ENCODE results near the gene GPSM3. TPM values are rescaled to one million over a fixed set of nuclear protein-coding genes. Genes with fewer than 3 reads are reported as not detected.

Gene GPSM3
- total and polyA plus RNA-seq, 2 donors (not counting 3 experiments of a cell fraction or from before 2014, with no cell fraction given) = 19.5 to 21.6 TPM

DNA sequence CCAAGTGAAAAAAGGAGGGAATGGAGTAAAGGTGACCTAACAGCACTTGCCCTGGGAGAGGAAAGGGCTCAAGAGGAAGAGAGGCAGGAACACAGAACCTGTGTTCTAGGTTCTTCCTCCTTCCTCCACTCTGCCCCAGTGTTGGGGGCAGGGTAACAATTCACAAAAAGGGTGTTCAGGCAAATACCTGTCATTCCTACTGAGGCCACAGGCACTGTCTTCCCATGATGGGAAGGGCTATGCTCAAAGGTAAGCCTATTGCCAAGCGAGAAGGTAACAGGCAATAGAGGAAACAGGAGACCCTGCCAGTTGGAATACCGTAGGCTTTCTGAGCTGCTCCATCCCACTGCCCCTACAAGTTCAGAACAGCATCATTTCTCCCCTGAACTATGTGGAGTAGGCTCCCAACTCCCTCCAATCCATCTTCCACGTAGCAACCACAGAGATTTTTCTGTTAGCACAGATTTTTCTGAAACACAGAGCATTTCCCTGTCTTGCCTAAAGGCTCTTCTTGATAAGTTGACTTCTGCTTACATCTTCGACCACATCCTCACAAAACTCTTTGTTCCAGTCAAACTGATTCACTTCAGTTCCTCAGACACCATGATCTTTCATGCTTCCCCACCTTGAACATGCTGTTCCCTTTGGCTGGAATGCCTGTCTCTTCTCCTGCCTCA, 19.3 kb downstream of the GPSM3 start:
- no peaks in the 10 kb centered on the region for H3K27me3 ChIP-seq (ENCODE audit: control insufficient read depth in 2 of 2, insufficient read depth in 2 of 2, low read length in 2 of 2)
- no TSS peak for BruUV-seq (replicated peaks)
- H3K27ac ChIP-seq (ENCODE audit: insufficient read depth, low read depth, low read length) = no peak overlapping the region
- DNase-seq (ENCODE audit: low read depth, low spot score) (no peak), FAIRE-seq (no peak)
- H3K9me3 ChIP-seq (replicated peaks; ENCODE audit: control insufficient read depth, insufficient read depth, low read length) = no peaks in the 10 kb centered on the region
- H3K9me1 ChIP-seq (replicated peaks; ENCODE audit: control insufficient read depth, extremely low read depth, insufficient read depth, low read length) = no peaks in the 10 kb centered on the region
- no peak overlapping the region for H3K4me2 ChIP-seq (ENCODE audit: insufficient read depth, low read length)
- no peaks in the 10 kb centered on the region for H4K20me1 ChIP-seq (replicated peaks; ENCODE audit: control insufficient read depth, extremely low read depth, insufficient read depth, low read length)
- intact Hi-C loops (cut with micrococcal nuclease) (no loop called here), dilution Hi-C loops (cut with MboI; ENCODE audit: extremely low pct_ligation_motif_present, low sequenced_read_pairs) (no loop called here)
- no peak overlapping the region for H3K4me3 ChIP-seq (replicated peaks in 1 of 3; ENCODE audit: insufficient read depth in 1 of 3, low read depth in 1 of 3, low read length in 3 of 3)
- H3K36me3 ChIP-seq (ENCODE audit: control insufficient read depth in 2 of 2, extremely low read depth in 1 of 2, insufficient read depth in 2 of 2, low read length in 2 of 2) = peaks cover 0 to 14% of the 10 kb centered on the region in 2 experiments
- H3K9ac ChIP-seq (replicated peaks; ENCODE audit: extremely low read depth, insufficient read depth, low read length) = no peak overlapping the region
- peaks cover 22% of the 10 kb centered on the region for H3K4me1 ChIP-seq (ENCODE audit: control insufficient read depth, extremely low read depth, insufficient read depth, low read length)
- H3K79me2 ChIP-seq (ENCODE audit: control insufficient read depth, insufficient read depth, low read length) = peaks cover 15% of the 10 kb centered on the region
- ChIA-PET POLR2A (no interaction called here), CTCF (no interaction called here)
- H2AFZ ChIP-seq (ENCODE audit: low read depth, low read length) = no peak overlapping the region
- TF ChIP-seq POLR2AphosphoS5 (IDR thresholded peaks at IDR 0.05; ENCODE audit: insufficient read depth, low read depth, low read length) = no peak
- TF ChIP-seq FOS (IDR thresholded peaks at IDR 0.05; ENCODE audit: borderline replicate concordance, insufficient read depth, low read length) = no peak
- TF ChIP-seq POLR2A (IDR thresholded peaks at IDR 0.05; ENCODE audit: low read depth, low read length) = no peak
- TF ChIP-seq, protein P1, sequence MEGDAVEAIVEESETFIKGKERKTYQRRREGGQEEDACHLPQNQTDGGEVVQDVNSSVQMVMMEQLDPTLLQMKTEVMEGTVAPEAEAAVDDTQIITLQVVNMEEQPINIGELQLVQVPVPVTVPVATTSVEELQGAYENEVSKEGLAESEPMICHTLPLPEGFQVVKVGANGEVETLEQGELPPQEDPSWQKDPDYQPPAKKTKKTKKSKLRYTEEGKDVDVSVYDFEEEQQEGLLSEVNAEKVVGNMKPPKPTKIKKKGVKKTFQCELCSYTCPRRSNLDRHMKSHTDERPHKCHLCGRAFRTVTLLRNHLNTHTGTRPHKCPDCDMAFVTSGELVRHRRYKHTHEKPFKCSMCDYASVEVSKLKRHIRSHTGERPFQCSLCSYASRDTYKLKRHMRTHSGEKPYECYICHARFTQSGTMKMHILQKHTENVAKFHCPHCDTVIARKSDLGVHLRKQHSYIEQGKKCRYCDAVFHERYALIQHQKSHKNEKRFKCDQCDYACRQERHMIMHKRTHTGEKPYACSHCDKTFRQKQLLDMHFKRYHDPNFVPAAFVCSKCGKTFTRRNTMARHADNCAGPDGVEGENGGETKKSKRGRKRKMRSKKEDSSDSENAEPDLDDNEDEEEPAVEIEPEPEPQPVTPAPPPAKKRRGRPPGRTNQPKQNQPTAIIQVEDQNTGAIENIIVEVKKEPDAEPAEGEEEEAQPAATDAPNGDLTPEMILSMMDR (IDR thresholded peaks at IDR 0.05; ENCODE audit: extremely low read depth in 1 of 2, insufficient read depth in 1 of 2, low read depth in 1 of 2, low read length in 2 of 2) = no peak
- no peak for TF ChIP-seq JUN (IDR thresholded peaks at IDR 0.05; ENCODE audit: borderline replicate concordance, insufficient read depth, insufficient read length, low read depth)
- no peak for TF ChIP-seq MYC (IDR thresholded peaks at IDR 0.05; ENCODE audit: low read depth, low read length)
- TF ChIP-seq, protein P2, sequence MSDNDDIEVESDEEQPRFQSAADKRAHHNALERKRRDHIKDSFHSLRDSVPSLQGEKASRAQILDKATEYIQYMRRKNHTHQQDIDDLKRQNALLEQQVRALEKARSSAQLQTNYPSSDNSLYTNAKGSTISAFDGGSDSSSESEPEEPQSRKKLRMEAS (IDR thresholded peaks at IDR 0.05; ENCODE audit: insufficient read depth, insufficient read length) = no peak
- TF ChIP-seq GATA2 (IDR thresholded peaks at IDR 0.05; ENCODE audit: insufficient read depth, insufficient read length, low read depth, low read length) = no peak
- TF ChIP-seq EZH2 (IDR thresholded peaks at IDR 0.05; ENCODE audit: borderline replicate concordance, low read depth, low read length, severe bottlenecking) = no peak
